ENCODE measurements around the gene PWWP2B. TPM values are rescaled to one million over a fixed set of nuclear protein-coding genes. Genes with fewer than 3 reads are reported as not detected.

Gene PWWP2B
- total and polyA plus RNA-seq, 2 experiments from 2014 or later, result 2.3 to 12.8 TPM

DNA sequence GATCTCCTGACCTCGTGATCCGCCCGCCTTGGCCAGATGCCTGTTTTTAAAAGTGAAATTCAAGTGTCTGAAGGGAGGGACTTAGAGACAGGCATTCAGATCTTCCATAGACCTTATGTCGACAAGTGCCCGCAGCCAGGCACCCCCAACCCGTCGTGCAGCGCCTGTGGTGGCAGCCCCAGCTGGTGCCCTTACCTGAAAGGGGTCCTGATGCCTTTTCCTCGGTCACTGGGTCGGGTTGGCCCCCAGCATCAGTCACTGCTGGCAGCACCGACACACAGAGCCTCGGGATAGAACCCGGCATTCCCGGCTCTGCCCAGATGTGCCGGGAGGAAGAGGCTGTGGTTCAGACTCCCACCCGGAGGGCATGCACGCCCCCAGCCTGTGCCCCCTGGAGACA lies 41.7 kb upstream of the PWWP2B start:
- no peaks in the 10 kb centered on the region for H4K20me1 ChIP-seq (replicated peaks; ENCODE audit: insufficient read depth)
- H3K9me3 Mint-ChIP-seq, result no peaks in the 10 kb centered on the region; the same call in 2 of the 3 replicates
- no peaks in the 10 kb centered on the region for H3K4me1 ChIP-seq (ENCODE audit: insufficient read depth)
- no peak overlapping the region for H3K27ac ChIP-seq (ENCODE audit: low read depth)
- TF ChIP-seq ZNF462 (CRISPR knock-in tag; IDR thresholded peaks at IDR 0.05) (no peak), CREB1 (CRISPR knock-in tag; IDR thresholded peaks at IDR 0.05; ENCODE audit: low read depth) (no peak), ZNF114 (CRISPR knock-in tag; IDR thresholded peaks at IDR 0.05) (no peak), EZH2phosphoT487 (IDR thresholded peaks at IDR 0.05; ENCODE audit: unreplicated experiment) (no peak), POLR2AphosphoS5 (IDR thresholded peaks at IDR 0.05; ENCODE audit: low read depth) (no peak), JUNB (IDR thresholded peaks at IDR 0.05; ENCODE audit: unreplicated experiment) (no peak), NANOG (IDR thresholded peaks at IDR 0.05; ENCODE audit: borderline replicate concordance) (no peak), REST (IDR thresholded peaks at IDR 0.05; ENCODE audit: unreplicated experiment) (no peak), STAT1 (IDR thresholded peaks at IDR 0.05; ENCODE audit: unreplicated experiment) (no peak), ZNF331 (CRISPR knock-in tag; IDR thresholded peaks at IDR 0.05; ENCODE audit: low read depth) (no peak), ETS1 (IDR thresholded peaks at IDR 0.05) (no peak), EZH2 (IDR thresholded peaks at IDR 0.05; ENCODE audit: low read depth, unreplicated experiment) (no peak)
- TF ChIP-seq, protein P1, sequence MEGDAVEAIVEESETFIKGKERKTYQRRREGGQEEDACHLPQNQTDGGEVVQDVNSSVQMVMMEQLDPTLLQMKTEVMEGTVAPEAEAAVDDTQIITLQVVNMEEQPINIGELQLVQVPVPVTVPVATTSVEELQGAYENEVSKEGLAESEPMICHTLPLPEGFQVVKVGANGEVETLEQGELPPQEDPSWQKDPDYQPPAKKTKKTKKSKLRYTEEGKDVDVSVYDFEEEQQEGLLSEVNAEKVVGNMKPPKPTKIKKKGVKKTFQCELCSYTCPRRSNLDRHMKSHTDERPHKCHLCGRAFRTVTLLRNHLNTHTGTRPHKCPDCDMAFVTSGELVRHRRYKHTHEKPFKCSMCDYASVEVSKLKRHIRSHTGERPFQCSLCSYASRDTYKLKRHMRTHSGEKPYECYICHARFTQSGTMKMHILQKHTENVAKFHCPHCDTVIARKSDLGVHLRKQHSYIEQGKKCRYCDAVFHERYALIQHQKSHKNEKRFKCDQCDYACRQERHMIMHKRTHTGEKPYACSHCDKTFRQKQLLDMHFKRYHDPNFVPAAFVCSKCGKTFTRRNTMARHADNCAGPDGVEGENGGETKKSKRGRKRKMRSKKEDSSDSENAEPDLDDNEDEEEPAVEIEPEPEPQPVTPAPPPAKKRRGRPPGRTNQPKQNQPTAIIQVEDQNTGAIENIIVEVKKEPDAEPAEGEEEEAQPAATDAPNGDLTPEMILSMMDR (conservative IDR thresholded peaks at IDR 0.05; ENCODE audit: low read depth in 2 of 2), result no peak
- H3F3A ChIP-seq (replicated peaks; ENCODE audit: low read depth), result no peaks in the 10 kb centered on the region
- no peaks in the 10 kb centered on the region for H3K79me2 ChIP-seq (replicated peaks; ENCODE audit: insufficient read depth)
- no peak overlapping the region for H3K4me3 ChIP-seq
- peaks cover 6% of the 10 kb centered on the region for H3K4me1 Mint-ChIP-seq
- H3K27me3 Mint-ChIP-seq (ENCODE audit: insufficient read depth, low read depth, poor library complexity), result peaks cover 10% of the 10 kb centered on the region
- DNase-seq (ENCODE audit: low spot score), result no peak
- no peak overlapping the region for H3K4me2 ChIP-seq
- H2AFZ ChIP-seq, result no peak overlapping the region
- no peaks in the 10 kb centered on the region for H3K36me3 ChIP-seq (ENCODE audit: insufficient read depth)
- H3K9me2 ChIP-seq (ENCODE audit: insufficient read depth), result no peaks in the 10 kb centered on the region
- H3K36me3 Mint-ChIP-seq (ENCODE audit: low read depth), result peaks cover 3% of the 10 kb centered on the region; the same call in 1 of the 3 replicates
- no peak overlapping the region for H3K4me3 Mint-ChIP-seq
- no peak overlapping the region for H3K27ac Mint-ChIP-seq
- no peaks in the 10 kb centered on the region for H3K27me3 ChIP-seq (ENCODE audit: insufficient read depth)
- no peak for ATAC-seq
